Naive thymus-derived CD4-positive, alpha-beta T cell (primary cell): ENCODE data around the gene PHKG1. TPM values are rescaled to one million over a fixed set of nuclear protein-coding genes. Genes with fewer than 3 reads are reported as not detected.
"Not testable (repeated sequence)": the region's sequence is repeated elsewhere in the genome, so short reads cannot be mapped to it uniquely, and the experiment has no call there.

Experiments used
- ATAC-seq: fragments of 150-1000 bp; cut with Tn5 transposase; 2 replicates; pipeline ENCODE4 v1.10.0; 2021; ENCODE audit warnings: mild to moderate bottlenecking, moderate library complexity
- CTCF ChIA-PET: fragments of 350-600 bp; sonication (Branson Sonifier 250); formaldehyde crosslinking; loops from one replicate; lab custom pipeline; 2021; ENCODE audit warnings: antibody characterized with exemption; lab: Charles Lee
- POLR2A ChIA-PET: fragments of 350-600 bp; sonication (Branson Sonifier 250); formaldehyde crosslinking; loops from one replicate; lab custom pipeline; 2021; ENCODE audit warnings: antibody characterized with exemption, inconsistent platforms; lab: Charles Lee
- DNase-seq, 9 donors: peaks; one replicate each; pipeline versions ENCODE4 v3.0.0 to v3.0.0-alpha.2; 2020 to 2022; ENCODE audit warnings: mixed read lengths in 1 of 9
- H3K27ac ChIP-seq: one replicate; pipeline ENCODE4 v1.7.0; 2013; ENCODE audit warnings: mild to moderate bottlenecking, low read depth, low read length, moderate library complexity
- H3K27me3 ChIP-seq, 2 donors: one replicate each; pipeline ENCODE4 v1.7.0; 2013; ENCODE audit warnings: low read length in 2 of 2, mild to moderate bottlenecking in 2 of 2, moderate library complexity in 2 of 2; ENCODE audit not compliant: control insufficient read depth in 2 of 2, insufficient read depth in 2 of 2
- H3K36me3 ChIP-seq, 3 experiments: 1 replicate in 2 of 3; 2 replicates in 1 of 3; pipeline ENCODE4 v1.7.0; 2013; ENCODE audit warnings: low read length in 3 of 3, mild to moderate bottlenecking in 3 of 3, moderate library complexity in 1 of 3; ENCODE audit not compliant: insufficient read depth in 3 of 3, control insufficient read depth in 2 of 3
- H3K4me1 ChIP-seq, 2 donors: one replicate each; pipeline ENCODE4 v1.7.0; 2013; ENCODE audit warnings: low read length in 2 of 2, mild to moderate bottlenecking in 2 of 2, moderate library complexity in 1 of 2; ENCODE audit not compliant: control insufficient read depth in 2 of 2, insufficient read depth in 2 of 2
- H3K4me3 ChIP-seq: 2 replicates; pipeline ENCODE4 v1.7.0; 2013; ENCODE audit warnings: mild to moderate bottlenecking, low read length
- H3K9me3 ChIP-seq, 3 experiments: 1 replicate in 2 of 3; 2 replicates in 1 of 3; pipeline ENCODE4 v1.7.0; 2013; ENCODE audit warnings: low read length in 3 of 3; ENCODE audit not compliant: control insufficient read depth in 2 of 3
- H3K27ac Mint-ChIP-seq, 9 donors: one replicate each; pipeline ENCODE4 v1.8.0; 2020 to 2022; ENCODE audit warnings: mixed read lengths in 9 of 9, mild to moderate bottlenecking in 8 of 9, moderate library complexity in 5 of 9, inconsistent platforms in 2 of 9
- H3K27me3 Mint-ChIP-seq, 5 donors: one replicate each; pipeline ENCODE4 v1.8.0; 2021 to 2022; ENCODE audit warnings: mixed read lengths in 5 of 5, mild to moderate bottlenecking in 1 of 5
- H3K36me3 Mint-ChIP-seq, 5 donors: one replicate each; pipeline ENCODE4 v1.8.0; 2020 to 2022; ENCODE audit warnings: mixed read lengths in 5 of 5, mild to moderate bottlenecking in 3 of 5, inconsistent platforms in 1 of 5
- H3K4me1 Mint-ChIP-seq, 7 donors: one replicate each; pipeline ENCODE4 v1.8.0; 2020 to 2022; ENCODE audit warnings: mixed read lengths in 7 of 7, mild to moderate bottlenecking in 3 of 7, inconsistent platforms in 1 of 7
- H3K4me3 Mint-ChIP-seq, 10 donors: one replicate each; pipeline ENCODE4 v1.8.0; 2020 to 2022; ENCODE audit warnings: mild to moderate bottlenecking in 10 of 10, mixed read lengths in 10 of 10, moderate library complexity in 6 of 10, inconsistent platforms in 2 of 10
- H3K9me3 Mint-ChIP-seq, 11 donors: one replicate each; pipeline ENCODE4 v1.8.0; 2020 to 2022; ENCODE audit warnings: mixed read lengths in 11 of 11, mild to moderate bottlenecking in 4 of 11, inconsistent platforms in 1 of 11, moderate library complexity in 1 of 11
- intact Hi-C, 2 donors: fragments of 100-400 bp; cut with micrococcal nuclease; formaldehyde crosslinking; loops; one replicate each; pipeline ENCODE4 v1.15.1; 2023
- polyA plus RNA-seq, 2 donors: library from polyadenylated mRNA; unstranded; fragments of 300-500 nt; fragmentation: Illumina TruSeq; gene quantifications; one replicate each; pipeline ENCODE4 v1.2.3, GENCODE V29; 2021
- total RNA-seq, 6 experiments: library from RNA in 5 of 6; stranded (reverse) in 5 of 6; gene quantifications; 1 replicate in 5 of 6; 2 replicates in 1 of 6; pipeline ENCODE4 v1.2.3 and lab custom pipeline; 2021 to 2026

The PHKG1 gene
- total and polyA plus RNA-seq, 7 experiments from 2014 or later: 0.91 to 12.0 (median 4.1) TPM

GRCh38 chr7:56105508-56105907, 12.8 kb upstream of the PHKG1 start:
- Mint-ChIP-seq H3K4me3 (peak overlapping the region; percentile 94 to 100 (median 96)), H3K27me3 (no peaks in the 10 kb centered on the region), H3K9me3 (peaks cover 0 to 16% (median 0%) of the 10 kb centered on the region in 11 donors), H3K27ac (peak overlapping the region; percentile 97 to 99 (median 98)), H3K36me3 (peaks cover 4 to 42% (median 20%) of the 10 kb centered on the region in 5 donors), H3K4me1 (peaks cover 19 to 43% (median 33%) of the 10 kb centered on the region in 7 donors)
- H3K27me3 ChIP-seq: no peaks in the 10 kb centered on the region
- ATAC-seq: no peak
- peak overlapping the region; percentile 72 for H3K4me3 ChIP-seq
- peak in 6 of 9 donors; percentile 7 to 59 (median 34) for DNase-seq
- peaks cover 18 to 20% of the 10 kb centered on the region in 2 donors for H3K4me1 ChIP-seq
- H3K27ac ChIP-seq: peak overlapping the region; percentile 95
- POLR2A ChIA-PET: interaction anchor here (0.8 to 2.0 kb wide), 9 partner anchors 10 to 1347 kb away, joined by 3 to 19 read pairs (median 5); partner anchors contain the start of genes CCT6A, LANCL2, NUPR2 and PHKG1
- H3K36me3 ChIP-seq: peaks cover 8 to 41% (median 28%) of the 10 kb centered on the region in 3 experiments
- no peaks in the 10 kb centered on the region for H3K9me3 ChIP-seq
- CTCF ChIA-PET: interaction anchor here (0.6 kb wide), 1 partner anchor 99 kb away, joined by 3 read pairs; no protein-coding TSS in a partner anchor
- intact Hi-C loops: loop anchor here in 1 of 2 donors (5.0 kb wide), 3 partner anchors 102 to 573 kb away; partner anchors contain the start of gene VOPP1

GRCh38 chr7:56104138-56104537, 11.4 kb upstream of the PHKG1 start:
- H3K9me3 ChIP-seq, CTCF ChIA-PET, H3K27me3 Mint-ChIP-seq, H3K4me3 ChIP-seq, H3K27me3 ChIP-seq, H3K27ac ChIP-seq, ATAC-seq, intact Hi-C loops, DNase-seq: not testable (repeated sequence)
- Mint-ChIP-seq H3K36me3 (peaks cover 7 to 46% (median 27%) of the 10 kb centered on the region in 5 donors), H3K4me3 (peak overlapping the region in 2 of 10 donors; percentile 59 to 62), H3K9me3 (peaks cover 0 to 16% (median 0%) of the 10 kb centered on the region in 11 donors), H3K27ac (peak overlapping the region in 1 of 9 donors; percentile 19), H3K4me1 (peaks cover 24 to 43% (median 33%) of the 10 kb centered on the region in 7 donors)
- POLR2A ChIA-PET: interaction anchor here (0.7 to 1.5 kb wide), 2 partner anchors 39 to 750 kb away, joined by 3 read pairs; no protein-coding TSS in a partner anchor
- peaks cover 16 to 54% (median 29%) of the 10 kb centered on the region in 3 experiments for H3K36me3 ChIP-seq
- peaks cover 18 to 20% of the 10 kb centered on the region in 2 donors for H3K4me1 ChIP-seq

- ATAC-seq (no peak), DNase-seq (no peak)
- Histone ChIP-seq H3K9me3 (no peaks in the 10 kb centered on the region), H3K27ac (no peak overlapping the region), H3K27me3 (no peaks in the 10 kb centered on the region), H3K4me3 (no peak overlapping the region), H3K36me3 (peaks cover 16 to 53% (median 29%) of the 10 kb centered on the region in 3 experiments), H3K4me1 (peaks cover under 1 to 6% of the 10 kb centered on the region in 2 donors)
- ChIA-PET POLR2A (interaction anchor here (0.7 to 0.8 kb wide), 2 partner anchors 48 to 512 kb away, joined by 3 read pairs; partner anchors contain the start of genes CCT6A and PSPH), CTCF (no interaction called here)
- intact Hi-C loops: no loop called here
- no peaks in the 10 kb centered on the region for H3K9me3 Mint-ChIP-seq
- peaks cover 2 to 12% (median 6%) of the 10 kb centered on the region in 7 donors for H3K4me1 Mint-ChIP-seq
- H3K4me3 Mint-ChIP-seq: no peak overlapping the region
- H3K27ac Mint-ChIP-seq: peak overlapping the region in 1 of 9 donors; percentile 64
- peaks cover 4 to 23% (median 21%) of the 10 kb centered on the region in 5 donors for H3K36me3 Mint-ChIP-seq
- H3K27me3 Mint-ChIP-seq: no peaks in the 10 kb centered on the region
Measured at GRCh38 chr7:56099653-56100052, 6.9 kb upstream of the PHKG1 start.

- intact Hi-C loops, H3K4me3 Mint-ChIP-seq, H3K4me3 ChIP-seq, DNase-seq, H3K27me3 Mint-ChIP-seq, H3K4me1 ChIP-seq, H3K4me1 Mint-ChIP-seq, H3K27ac ChIP-seq, H3K27me3 ChIP-seq, H3K9me3 ChIP-seq, H3K27ac Mint-ChIP-seq, H3K9me3 Mint-ChIP-seq, ATAC-seq, CTCF ChIA-PET: not testable (repeated sequence)
- H3K36me3 Mint-ChIP-seq: peaks cover 4 to 18% (median 16%) of the 10 kb centered on the region in 5 donors
- H3K36me3 ChIP-seq: peaks cover 16 to 44% (median 23%) of the 10 kb centered on the region in 3 experiments
- POLR2A ChIA-PET: interaction anchor here (0.8 to 1.0 kb wide), 2 partner anchors 8 to 42 kb away, joined by 3 read pairs; partner anchors contain the start of gene CHCHD2
Measured at GRCh38 chr7:56098187-56099008, 5.6 kb upstream of the PHKG1 start.

- CTCF ChIA-PET: no interaction called here
Measured at GRCh38 chr7:56097700-56098099, 4.9 kb upstream of the PHKG1 start.

GRCh38 chr7:56092388-56092787, 364 bp downstream of the PHKG1 start:
- H3K9me3 ChIP-seq, ATAC-seq, H3K36me3 Mint-ChIP-seq, H3K4me1 Mint-ChIP-seq, H3K9me3 Mint-ChIP-seq, H3K27me3 ChIP-seq, H3K4me3 Mint-ChIP-seq, H3K27me3 Mint-ChIP-seq, DNase-seq, H3K27ac ChIP-seq, CTCF ChIA-PET, intact Hi-C loops, H3K36me3 ChIP-seq, H3K4me3 ChIP-seq, H3K4me1 ChIP-seq: not testable (repeated sequence)
- peak overlapping the region in 1 of 9 donors; percentile 8 for H3K27ac Mint-ChIP-seq
- POLR2A ChIA-PET: interaction anchor here (0.6 to 0.9 kb wide), 3 partner anchors 14 to 105 kb away, joined by 3 read pairs; partner anchors contain the start of gene CHCHD2

More at GRCh38 chr7:56097700-56098099, 4.9 kb upstream of the PHKG1 start:
- Histone ChIP-seq H3K27ac (no peak overlapping the region), H3K4me1 (no peaks in the 10 kb centered on the region), H3K4me3 (no peak overlapping the region), H3K36me3 (peaks cover 12 to 38% (median 21%) of the 10 kb centered on the region in 3 experiments), H3K27me3 (no peaks in the 10 kb centered on the region), H3K9me3 (no peaks in the 10 kb centered on the region)
- ATAC-seq (no peak), DNase-seq (no peak)
- peaks cover 0 to 6% (median under 1%) of the 10 kb centered on the region in 7 donors for H3K4me1 Mint-ChIP-seq
- intact Hi-C loops: no loop called here
- no peaks in the 10 kb centered on the region for H3K27me3 Mint-ChIP-seq
- H3K4me3 Mint-ChIP-seq: no peak overlapping the region
- H3K9me3 Mint-ChIP-seq: no peaks in the 10 kb centered on the region
- peak overlapping the region in 1 of 9 donors; percentile 14 for H3K27ac Mint-ChIP-seq
- POLR2A ChIA-PET: interaction anchor here (0.8 kb wide), 1 partner anchor 9 kb away, joined by 3 read pairs; the partner anchor contains the start of gene CHCHD2
- peaks cover 4 to 17% (median 14%) of the 10 kb centered on the region in 5 donors for H3K36me3 Mint-ChIP-seq
